Hindlimb muscle (tissue), 1 donor: Measurements from ENCODE around the gene U2AF1L4. TPM values are rescaled to one million over a fixed set of nuclear protein-coding genes. Genes with fewer than 3 reads are reported as not detected.

Experiments used
- DNase-seq: peaks from one replicate; pipeline ENCODE4 v3.0.0-alpha.2; 2013
- polyA plus RNA-seq: library from polyadenylated mRNA; unstranded; fragments of 120-200 nt; gene quantifications from one replicate; pipeline ENCODE4 v1.2.1, GENCODE V29; 2013; ENCODE audit not compliant: insufficient read length

Gene U2AF1L4
- polyA plus RNA-seq, 1 donor = 18.2 TPM

DNA sequence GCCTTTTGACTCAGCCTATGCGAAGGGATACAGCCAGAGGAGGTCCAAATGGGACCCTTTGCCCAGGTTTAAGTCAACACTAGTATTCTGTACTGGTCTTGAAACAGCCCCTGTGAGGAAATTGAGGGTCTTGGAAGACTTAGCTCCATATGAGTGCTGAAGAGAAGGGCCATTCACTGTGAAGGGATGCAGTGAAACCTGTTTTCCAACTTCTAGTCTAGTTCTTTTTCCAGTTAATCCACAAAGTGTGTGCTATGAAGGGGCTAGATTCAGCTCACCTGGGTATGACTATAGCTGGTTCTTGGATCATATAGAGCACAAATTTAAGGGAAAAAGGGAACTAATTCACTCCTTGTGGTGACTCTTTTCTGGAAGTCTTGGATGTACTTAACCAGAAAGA lies 36.8 kb downstream of the U2AF1L4 start:
- no peak for DNase-seq

GRCh38 chr19:35704218-35704617 lies 41.0 kb downstream of the U2AF1L4 start, which contains the start of gene ZBTB32:
ZBTB32 (plus strand) TSS chr19:35704558; CDS start chr19:35714627, 10,069 bp downstream.
- DNase-seq = no peak

- no peak for DNase-seq
Observed at GRCh38 chr19:35703343-35703742, 41.9 kb downstream of the U2AF1L4 start.

GRCh38 chr19:35702223-35703012 lies 42.8 kb downstream of the U2AF1L4 start:
- peak; percentile 94 for DNase-seq

- no peak for DNase-seq
Observed at GRCh38 chr19:35696835-35697234, 48.4 kb downstream of the U2AF1L4 start.

- DNase-seq = no peak
Observed at GRCh38 chr19:35695895-35696422, 49.3 kb downstream of the U2AF1L4 start.

DNA sequence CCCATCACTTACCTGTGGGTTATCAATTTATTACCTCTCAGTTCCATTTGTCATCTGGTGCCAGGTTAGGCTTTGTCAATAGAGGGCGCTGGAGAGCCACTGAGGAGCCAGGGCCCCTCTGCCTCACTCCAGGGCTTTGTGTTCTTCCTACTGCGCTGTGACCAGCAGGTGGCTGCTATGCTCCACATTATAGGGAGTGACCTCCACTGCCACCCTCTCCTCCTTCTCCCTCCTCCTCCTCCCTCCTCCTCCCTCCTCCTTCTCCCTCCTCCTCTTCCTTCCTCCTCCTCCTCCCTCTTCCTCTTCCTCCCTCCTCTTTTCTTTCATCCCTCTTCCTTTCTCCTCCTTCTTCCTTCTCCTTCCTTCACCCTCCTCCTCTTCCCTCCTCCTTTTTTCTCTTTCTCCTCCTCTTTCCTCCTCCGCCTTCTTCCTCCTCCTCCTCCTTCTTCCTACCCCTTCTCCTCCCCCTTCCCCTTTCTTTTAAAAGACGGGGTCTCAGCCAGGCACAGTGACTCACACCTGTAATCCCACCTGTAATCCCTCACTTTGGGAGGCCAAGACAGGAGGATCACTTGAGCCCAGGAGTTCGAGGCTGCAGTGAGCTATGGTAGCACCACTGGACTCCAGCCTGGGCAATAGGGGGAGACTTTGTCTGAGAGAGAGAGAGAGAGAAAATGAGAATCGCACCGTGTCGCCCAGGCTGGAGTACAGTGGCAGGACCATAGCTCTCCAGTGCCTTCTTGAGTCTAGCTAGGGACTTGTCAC lies 51.2 kb downstream of the U2AF1L4 start:
- DNase-seq = peak; percentile 83

GRCh38 chr19:35693422-35693821 lies 51.8 kb downstream of the U2AF1L4 start:
- no peak for DNase-seq

Other genes starting within 250 kb of the U2AF1L4 start
- gene DMKN, start 231.8 kb downstream of the U2AF1L4 start, polyA plus RNA-seq = 4.2 TPM
- gene SBSN, start 217.1 kb downstream of the U2AF1L4 start, polyA plus RNA-seq = 0.74 TPM
- gene GAPDHS, start 212.0 kb downstream of the U2AF1L4 start, polyA plus RNA-seq = not detected
- 48.9 TPM for gene TMEM147, start 199.8 kb downstream of the U2AF1L4 start, polyA plus RNA-seq
- not detected for gene ATP4A, start 181.8 kb downstream of the U2AF1L4 start, polyA plus RNA-seq
- not detected for gene PMIS2, start 159.2 kb downstream of the U2AF1L4 start, polyA plus RNA-seq
- gene HAUS5, start 132.7 kb downstream of the U2AF1L4 start, polyA plus RNA-seq = 13.7 TPM
- gene RBM42, start 116.4 kb downstream of the U2AF1L4 start, polyA plus RNA-seq = 50.1 TPM
- 3.4 TPM for gene ETV2, start 103.7 kb downstream of the U2AF1L4 start, polyA plus RNA-seq
- 256 TPM for gene COX6B1, start 97.1 kb downstream of the U2AF1L4 start, polyA plus RNA-seq
- gene UPK1A, start 78.9 kb downstream of the U2AF1L4 start, polyA plus RNA-seq = 0.32 TPM
- 0.15 TPM for gene ZBTB32, start 40.9 kb downstream of the U2AF1L4 start, polyA plus RNA-seq
- 24.6 TPM for gene KMT2B, start 27.4 kb downstream of the U2AF1L4 start, polyA plus RNA-seq
- 6.2 TPM for gene IGFLR1, start 3.0 kb downstream of the U2AF1L4 start, polyA plus RNA-seq
- 31.7 TPM for gene PSENEN, start 233 bp upstream of the U2AF1L4 start, polyA plus RNA-seq
- gene LIN37, start 3.2 kb upstream of the U2AF1L4 start, polyA plus RNA-seq = 8.9 TPM
- gene HSPB6, start 11.6 kb upstream of the U2AF1L4 start, polyA plus RNA-seq = 816 TPM
- gene PROSER3, start 12.8 kb upstream of the U2AF1L4 start, polyA plus RNA-seq = 16.3 TPM
- 19.9 TPM for gene ARHGAP33, start 30.1 kb upstream of the U2AF1L4 start, polyA plus RNA-seq
- 0.12 TPM for gene PRODH2, start 67.4 kb upstream of the U2AF1L4 start, polyA plus RNA-seq
- gene NPHS1, start 107.1 kb upstream of the U2AF1L4 start, polyA plus RNA-seq = 0.71 TPM
- 0.31 TPM for gene KIRREL2, start 111.5 kb upstream of the U2AF1L4 start, polyA plus RNA-seq
- 6.2 TPM for gene APLP1, start 123.2 kb upstream of the U2AF1L4 start, polyA plus RNA-seq
- 2.1 TPM for gene NFKBID, start 155.1 kb upstream of the U2AF1L4 start, polyA plus RNA-seq
- gene HCST, start 157.1 kb upstream of the U2AF1L4 start, polyA plus RNA-seq = 8.3 TPM
- gene TYROBP, start 162.9 kb upstream of the U2AF1L4 start, polyA plus RNA-seq = 25.8 TPM
- 8.6 TPM for gene LRFN3, start 191.0 kb upstream of the U2AF1L4 start, polyA plus RNA-seq
- 15.9 TPM for gene SDHAF1, start 249.8 kb upstream of the U2AF1L4 start, polyA plus RNA-seq